Right cardiac atrium (tissue), 5 donors: ENCODE results near the gene HEBP1. TPM values are rescaled to one million over a fixed set of nuclear protein-coding genes. Genes with fewer than 3 reads are reported as not detected.
"Not testable (repeated sequence)": the region's sequence is repeated elsewhere in the genome, so short reads cannot be mapped to it uniquely, and the experiment has no call there.

Experiments
- ATAC-seq, 2 donors: fragments of 200-7000 bp; cut with Tn5 transposase; one replicate each; pipeline versions ENCODE4 v1.8.0 to v1.9.1; 2020; ENCODE audit warnings: moderate library complexity in 2 of 2, mild to moderate bottlenecking in 1 of 2
- DNase-seq, 3 donors: peaks; one replicate each; pipeline ENCODE4 v3.0.0-alpha.2; 2020
- H3K27ac ChIP-seq: one replicate; pipeline ENCODE4 v1.5.1; 2013; ENCODE audit warnings: mild to moderate bottlenecking, low read length, control low read depth, moderate library complexity
- H3K27me3 ChIP-seq: one replicate; pipeline ENCODE4 v1.6.1; 2013; ENCODE audit not compliant: control insufficient read depth, insufficient read depth
- H3K4me1 ChIP-seq: one replicate; pipeline ENCODE4 v1.6.1; 2013; ENCODE audit warnings: low read length; ENCODE audit not compliant: control insufficient read depth, insufficient read depth
- H3K4me3 ChIP-seq: one replicate; pipeline ENCODE4 v1.5.1; 2013; ENCODE audit warnings: low read length, control low read depth
- H3K9me3 ChIP-seq: one replicate; pipeline ENCODE4 v1.6.1; 2013; ENCODE audit warnings: low read length; ENCODE audit not compliant: control insufficient read depth
- WGBS: extraction: QIAGEN DNeasy Blood & Tissue Kit; methylation state at CpG from one replicate; pipeline ENCODE4 v1.1.7; 2013; 5-methylcytosine and 5-hydroxymethylcytosine counted together
- intact Hi-C, 4 donors: fragments of 100-400 bp; cut with DNase I; formaldehyde crosslinking; loops; one replicate each; pipeline versions ENCODE4 v1.11.0 to v1.14.0; 2022 to 2023
- polyA plus RNA-seq: library from polyadenylated mRNA; stranded (reverse); fragments of 200-250 nt; gene quantifications from one replicate; pipeline ENCODE4 v1.2.3, GENCODE V29; 2013
- total RNA-seq, 4 donors: library from RNA; stranded (reverse); fragmentation: NEBNext Ultra II Directional; extraction: Animal tissue kit (Norgen Biotek cat#: 25700); gene quantifications; one replicate each; pipeline ENCODE4 v1.2.1, GENCODE V29; 2021
- donor health status: healthy with polysubstance abuse.
- donor health status: DM: no; HTN: yes; CAD: no.
- donor health status: DM: no; HTN: no; CAD: no.
- donor health status: DM: no; HTN: yes; CAD: no; lungs with severe emphysema.
- donor health status: DM: yes; HTN: yes; CAD: no.

Gene HEBP1
- total and polyA plus RNA-seq, 5 donors: 54.4 to 81.0 (median 69.9) TPM

- Histone ChIP-seq H3K4me3 (no peak overlapping the region), H3K4me1 (no peaks in the 10 kb centered on the region), H3K27me3 (no peaks in the 10 kb centered on the region), H3K27ac (no peak overlapping the region), H3K9me3 (no peaks in the 10 kb centered on the region)
- WGBS: 75% methylated on average over 4 of the region's 4 CpGs
- DNase-seq (no peak), ATAC-seq (peak in 1 of 2 donors; percentile 40)
- intact Hi-C loops: no loop called here
These were observed 38.6 kb upstream of the HEBP1 start for GRCh38 chr12:13038491-13039161.

- Histone ChIP-seq H3K27ac (no peak overlapping the region), H3K4me1 (no peaks in the 10 kb centered on the region), H3K9me3 (no peaks in the 10 kb centered on the region), H3K27me3 (no peaks in the 10 kb centered on the region), H3K4me3 (no peak overlapping the region)
- 94% methylated on average over 3 of the region's 3 CpGs for WGBS
- ATAC-seq (no peak), DNase-seq (no peak)
- intact Hi-C loops: no loop called here
These were observed 36.8 kb upstream of the HEBP1 start for GRCh38 chr12:13036881-13037280.

- H3K9me3 ChIP-seq, H3K27ac ChIP-seq, H3K4me1 ChIP-seq, DNase-seq, intact Hi-C loops, H3K27me3 ChIP-seq, ATAC-seq, H3K4me3 ChIP-seq: not testable (repeated sequence)
- WGBS: 96% methylated on average over 5 of the region's 5 CpGs
These were observed 35.3 kb upstream of the HEBP1 start for GRCh38 chr12:13035335-13035734.

- no peaks in the 10 kb centered on the region for H3K9me3 ChIP-seq
- H3K27me3 ChIP-seq: no peaks in the 10 kb centered on the region
- WGBS: 78% methylated on average over 5 of the region's 5 CpGs
- no peak overlapping the region for H3K27ac ChIP-seq
- ATAC-seq (no peak), DNase-seq (no peak)
- no peak overlapping the region for H3K4me3 ChIP-seq
- H3K4me1 ChIP-seq: no peaks in the 10 kb centered on the region
- intact Hi-C loops: no loop called here
These were observed 33.4 kb upstream of the HEBP1 start for GRCh38 chr12:13033476-13033875.

GRCh38 chr12:13032164-13032563 lies 32.1 kb upstream of the HEBP1 start:
- H3K4me1 ChIP-seq: no peaks in the 10 kb centered on the region
- no peak overlapping the region for H3K27ac ChIP-seq
- 95% methylated on average over 2 of the region's 2 CpGs for WGBS
- intact Hi-C loops: no loop called here
- H3K9me3 ChIP-seq: no peaks in the 10 kb centered on the region
- no peaks in the 10 kb centered on the region for H3K27me3 ChIP-seq
- ATAC-seq (no peak), DNase-seq (no peak)
- H3K4me3 ChIP-seq: no peak overlapping the region

GRCh38 chr12:13030541-13031291 lies 30.7 kb upstream of the HEBP1 start:
- H3K9me3 ChIP-seq: no peaks in the 10 kb centered on the region
- H3K27ac ChIP-seq: no peak overlapping the region
- intact Hi-C loops: no loop called here
- ATAC-seq (no peak), DNase-seq (no peak)
- no peaks in the 10 kb centered on the region for H3K4me1 ChIP-seq
- H3K4me3 ChIP-seq: no peak overlapping the region
- WGBS: 85% methylated on average over 9 of the region's 9 CpGs
- H3K27me3 ChIP-seq: no peaks in the 10 kb centered on the region

GRCh38 chr12:13028825-13029570 lies 28.9 kb upstream of the HEBP1 start:
- Histone ChIP-seq H3K27ac (no peak overlapping the region), H3K27me3 (no peaks in the 10 kb centered on the region), H3K4me1 (no peaks in the 10 kb centered on the region), H3K9me3 (no peaks in the 10 kb centered on the region), H3K4me3 (no peak overlapping the region)
- WGBS: 69% methylated on average over 4 of the region's 4 CpGs
- intact Hi-C loops: no loop called here
- DNase-seq (no peak), ATAC-seq (no peak)

GRCh38 chr12:13027508-13027907 lies 27.4 kb upstream of the HEBP1 start:
- DNase-seq: no peak
- Histone ChIP-seq H3K4me3 (no peak overlapping the region), H3K27me3 (no peaks in the 10 kb centered on the region), H3K27ac (no peak overlapping the region), H3K9me3 (no peaks in the 10 kb centered on the region), H3K4me1 (no peaks in the 10 kb centered on the region)
- intact Hi-C loops: no loop called here
- ATAC-seq: no peak

- DNase-seq (no peak), ATAC-seq (no peak)
- Histone ChIP-seq H3K9me3 (no peaks in the 10 kb centered on the region), H3K4me3 (no peak overlapping the region), H3K27me3 (no peaks in the 10 kb centered on the region), H3K27ac (no peak overlapping the region), H3K4me1 (no peaks in the 10 kb centered on the region)
- intact Hi-C loops: no loop called here
- 71% methylated on average over 2 of the region's 2 CpGs for WGBS
These were observed 27.0 kb upstream of the HEBP1 start for GRCh38 chr12:13027032-13027431.

- WGBS: 58% methylated on average over 1 of the region's 1 CpG
- Histone ChIP-seq H3K27ac (no peak overlapping the region), H3K4me1 (no peaks in the 10 kb centered on the region), H3K4me3 (no peak overlapping the region), H3K9me3 (no peaks in the 10 kb centered on the region), H3K27me3 (no peaks in the 10 kb centered on the region)
- intact Hi-C loops: no loop called here
- ATAC-seq (peak in 1 of 2 donors; percentile 19), DNase-seq (no peak)
These were observed 26.2 kb upstream of the HEBP1 start for GRCh38 chr12:13026286-13026685.

- no peak overlapping the region for H3K4me3 ChIP-seq
- H3K27ac ChIP-seq: no peak overlapping the region
- WGBS: 77% methylated on average over 5 of the region's 5 CpGs
- H3K9me3 ChIP-seq: peaks cover 2% of the 10 kb centered on the region
- intact Hi-C loops: no loop called here
- ATAC-seq: no peak
- no peak for DNase-seq
- no peaks in the 10 kb centered on the region for H3K27me3 ChIP-seq
- no peaks in the 10 kb centered on the region for H3K4me1 ChIP-seq
These were observed 24.5 kb upstream of the HEBP1 start for GRCh38 chr12:13024531-13024916.
